SH-SY5Y (cell line): ENCODE results near the gene ACP5.

Source experiments
- GATA2 ChIP-seq: IDR thresholded peaks from 2 replicates; pipeline ENCODE4 v1.6.1; 2011; ENCODE audit warnings: mild to moderate bottlenecking, low read depth, low read length
- GATA3 ChIP-seq: IDR thresholded peaks from 2 replicates; pipeline ENCODE4 v1.6.1; 2011; ENCODE audit warnings: low read depth, mild to moderate bottlenecking, low read length, moderate library complexity

GRCh38 chr19:11534538-11534937, 42.9 kb downstream of the ACP5 start:
- no peak for TF ChIP-seq GATA2
- no peak for TF ChIP-seq GATA3
